Subcutaneous adipose tissue (tissue), 4 donors: ENCODE measurements around the gene THADA. TPM values are rescaled to one million over a fixed set of nuclear protein-coding genes. Genes with fewer than 3 reads are reported as not detected.

Experiments used
- CTCF ChIP-seq: fragments of 450-650 bp; IDR thresholded peaks from one replicate; pipeline ENCODE4 v1.5.1; 2016; ENCODE audit warnings: low read depth, mild to moderate bottlenecking, control low read depth, antibody characterized with exemption, moderate library complexity
- total RNA-seq, 4 donors: library from RNA; depleted of rRNA; stranded (reverse); fragments of >200 nt; gene quantifications; one replicate each; pipeline ENCODE4 v1.1.0, GENCODE V29; 2016

The THADA gene
- total RNA-seq, 4 donors from 2014 or later = 31.8 to 71.9 (median 53.8) TPM

GRCh38 chr2:43348908-43349661, 246.8 kb downstream of the THADA start:
- no peak for TF ChIP-seq CTCF

GRCh38 chr2:43347746-43348145, 248.1 kb downstream of the THADA start:
- TF ChIP-seq CTCF = no peak

- no peak for TF ChIP-seq CTCF
These were observed 249.0 kb downstream of the THADA start for GRCh38 chr2:43346602-43347567.

GRCh38 chr2:43345872-43346271, 250.0 kb downstream of the THADA start:
- TF ChIP-seq CTCF = no peak

GRCh38 chr2:43345391-43345813, 250.4 kb downstream of the THADA start:
- no peak for TF ChIP-seq CTCF

GRCh38 chr2:43344868-43345373, 250.9 kb downstream of the THADA start:
- TF ChIP-seq CTCF = no peak
